HepG2 (cell line): ENCODE results near the gene SLC25A45. TPM values are rescaled to one million over a fixed set of nuclear protein-coding genes. Genes with fewer than 3 reads are reported as not detected.

Experiments used
- CENPT ChIP-seq: sonication (generic); formaldehyde crosslinking; IDR thresholded peaks from 2 replicates; pipeline ENCODE4 v1.8.0; 2022; ENCODE audit warnings: low read depth, mild to moderate bottlenecking, moderate library complexity, missing genetic modification reagents
- ETS1 ChIP-seq: sonication (generic); formaldehyde crosslinking; IDR thresholded peaks from 2 replicates; pipeline ENCODE4 v1.4.0; 2020; ENCODE audit warnings: missing genetic modification reagents
- GATAD1 ChIP-seq: IDR thresholded peaks from 2 replicates; pipeline ENCODE4 v1.6.1; 2016; ENCODE audit warnings: missing genetic modification reagents, missing compliant biosample characterization
- HNRNPUL1 ChIP-seq: fragments of 200-400 bp; formaldehyde crosslinking; IDR thresholded peaks from 2 replicates; pipeline ENCODE4 v1.6.1; 2017; ENCODE audit warnings: low read depth, mild to moderate bottlenecking, low read length, moderate library complexity
- MEIS1 ChIP-seq: sonication (generic); formaldehyde crosslinking; IDR thresholded peaks from 2 replicates; pipeline ENCODE4 v1.9.0; 2021; ENCODE audit warnings: mild to moderate bottlenecking, missing genetic modification reagents, moderate library complexity, borderline replicate concordance
- NCOA1 ChIP-seq: sonication (generic); formaldehyde crosslinking; IDR thresholded peaks from 2 replicates; pipeline ENCODE4 v1.9.0; 2021; ENCODE audit warnings: missing genetic modification reagents
- NPAS2 ChIP-seq: sonication (generic); formaldehyde crosslinking; IDR thresholded peaks from 2 replicates; pipeline ENCODE4 v1.8.0; 2022; ENCODE audit warnings: mild to moderate bottlenecking, missing genetic modification reagents, borderline replicate concordance
- PAWR ChIP-seq: sonication (generic); formaldehyde crosslinking; IDR thresholded peaks from 2 replicates; pipeline ENCODE4 v1.4.0; 2020; ENCODE audit warnings: missing genetic modification reagents, mild to moderate bottlenecking, borderline replicate concordance
- PCBP2 ChIP-seq: fragments of 200-400 bp; formaldehyde crosslinking; optimal IDR thresholded peaks from 2 replicates; pipeline ENCODE3; 2018; ENCODE audit warnings: low read length, low read depth; ENCODE audit not compliant: poor library complexity, severe bottlenecking
- RERE ChIP-seq: IDR thresholded peaks from 2 replicates; pipeline ENCODE4 v1.6.1; 2016; ENCODE audit warnings: low read depth, missing genetic modification reagents, missing compliant biosample characterization
- REXO4 ChIP-seq: sonication (generic); formaldehyde crosslinking; IDR thresholded peaks from 2 replicates; pipeline ENCODE4 v1.8.0; 2022; ENCODE audit warnings: missing genetic modification reagents, mild to moderate bottlenecking, borderline replicate concordance
- TOPORS ChIP-seq: sonication (generic); formaldehyde crosslinking; IDR thresholded peaks from 2 replicates; pipeline ENCODE4 v1.8.0; 2023; ENCODE audit warnings: mild to moderate bottlenecking, missing genetic modification reagents
- ZNF383 ChIP-seq: sonication (generic); formaldehyde crosslinking; IDR thresholded peaks from 2 replicates; pipeline ENCODE4 v1.4.0; 2020; ENCODE audit warnings: missing genetic modification reagents, mild to moderate bottlenecking, borderline replicate concordance
- ZNF496 ChIP-seq: sonication (generic); formaldehyde crosslinking; IDR thresholded peaks from 2 replicates; pipeline ENCODE4 v1.8.1; 2023; ENCODE audit warnings: mild to moderate bottlenecking, moderate library complexity, missing genetic modification reagents; ENCODE audit not compliant: insufficient replicate concordance
- ZNF546 ChIP-seq: sonication (generic); formaldehyde crosslinking; conservative IDR thresholded peaks from 2 replicates; pipeline ENCODE4 v1.8.1; 2023; ENCODE audit warnings: mild to moderate bottlenecking, missing genetic modification reagents
- ZNF660 ChIP-seq: sonication (generic); formaldehyde crosslinking; IDR thresholded peaks from 2 replicates; pipeline ENCODE4 v1.5.1; 2020; ENCODE audit warnings: mild to moderate bottlenecking, low read depth, missing genetic modification reagents, borderline replicate concordance
- ZNF670 ChIP-seq: sonication (generic); formaldehyde crosslinking; IDR thresholded peaks from 2 replicates; pipeline ENCODE4 v1.8.0; 2022; ENCODE audit warnings: mild to moderate bottlenecking, missing genetic modification reagents, borderline replicate concordance
- ZNF724P ChIP-seq: sonication (generic); formaldehyde crosslinking; IDR thresholded peaks from 2 replicates; pipeline ENCODE4 v1.8.0; 2022; ENCODE audit warnings: missing genetic modification reagents, borderline replicate concordance
- ZNF747 ChIP-seq: sonication (generic); formaldehyde crosslinking; IDR thresholded peaks from 2 replicates; pipeline ENCODE4 v1.8.1; 2023; ENCODE audit warnings: missing genetic modification reagents, mild to moderate bottlenecking, borderline replicate concordance
- ZNF776 ChIP-seq: sonication (generic); formaldehyde crosslinking; IDR thresholded peaks from 2 replicates; pipeline ENCODE4 v1.4.0; 2020; ENCODE audit warnings: mild to moderate bottlenecking, missing genetic modification reagents
- ZNF850 ChIP-seq: sonication (generic); formaldehyde crosslinking; conservative IDR thresholded peaks from 2 replicates; pipeline ENCODE4 v1.9.0; 2021; ENCODE audit warnings: mild to moderate bottlenecking, missing genetic modification reagents
- polyA plus RNA-seq, 8 experiments: library from polyadenylated mRNA; depleted of rRNA in 3 of 8; stranded (reverse) in 7 of 8; unstranded in 1 of 8; fragments of >200 nt; fragmentation: Illumina TruSeq in 4 of 8; extraction: Trizol in 4 of 8; gene quantifications; 2 replicates each; pipeline versions ENCODE4 v1.2.1 to v1.2.3, GENCODE V29; 2011 to 2016; ENCODE audit warnings: low read depth in 4 of 8, missing spikeins in 1 of 8, mixed read lengths in 1 of 8; ENCODE audit not compliant: insufficient read depth in 1 of 8
- total RNA-seq, 5 experiments: library from RNA; depleted of rRNA; stranded (reverse); fragments of >200 nt; fragmentation: Illumina TruSeq; extraction: Trizol; gene quantifications; 2 replicates each; pipeline ENCODE4 v1.2.3, GENCODE V29; 2016; ENCODE audit warnings: low read depth in 1 of 5
- TF ChIP-seq, protein P1 (sequence below): sonication (generic); formaldehyde crosslinking; IDR thresholded peaks from 2 replicates; pipeline ENCODE4 v1.8.0; 2023; ENCODE audit warnings: mild to moderate bottlenecking, missing genetic modification reagents

Gene SLC25A45
- total and polyA plus RNA-seq, 2 of the 13 experiments (the other 11 are each of a cell fraction or from before 2014, with no cell fraction given), result 1.2 to 3.4 TPM

DNA sequence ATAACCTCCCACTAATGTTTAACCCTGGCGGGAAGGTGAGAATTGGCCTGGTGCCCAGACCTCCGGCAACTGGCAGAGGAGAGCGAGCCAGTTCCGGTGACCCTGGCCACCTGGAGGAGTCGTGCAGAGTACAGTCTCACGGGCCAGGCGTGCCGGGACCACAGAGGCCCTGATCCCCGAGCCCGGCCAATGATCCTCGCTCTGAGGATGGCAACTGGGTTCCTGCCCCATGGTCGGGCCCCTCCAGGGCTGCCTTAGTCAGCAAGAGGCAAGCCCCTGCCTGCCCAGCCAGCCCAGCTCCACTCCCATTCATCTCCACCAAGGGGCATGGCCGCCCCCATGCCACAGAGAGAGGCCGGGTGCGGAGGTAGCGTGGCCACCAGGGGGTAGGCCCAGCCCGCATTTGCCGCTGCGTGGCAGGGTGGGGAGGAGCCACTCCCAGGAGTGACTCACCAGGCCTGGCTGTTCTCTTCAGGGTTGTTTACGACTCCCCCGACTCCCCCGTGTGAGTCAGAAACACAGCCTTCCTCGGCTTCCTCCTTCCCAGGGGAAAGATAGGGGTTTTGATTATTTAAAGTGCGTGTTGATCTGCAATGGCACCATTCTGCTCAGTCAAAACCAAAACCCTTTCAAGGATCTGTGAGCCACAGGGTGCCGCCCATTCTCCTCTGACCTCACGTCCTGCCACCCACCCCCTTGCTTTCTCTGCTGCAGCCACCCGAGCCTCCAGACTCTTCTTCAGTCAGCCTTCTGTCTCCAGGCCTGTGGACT is at the start of gene SLC25A45 (continued):
- TF ChIP-seq RERE (CRISPR knock-in tag) (peak; percentile 78), GATAD1 (CRISPR knock-in tag) (peak; percentile 80), ZNF660 (CRISPR knock-in tag) (no peak), ZNF747 (peak; percentile 84; the same call in 1 of the 2 replicates), TOPORS (CRISPR knock-in tag) (no peak; the same call in 1 of the 2 replicates), ZNF496 (CRISPR knock-in tag) (no peak), ZNF776 (CRISPR knock-in tag) (no peak), MEIS1 (peak; percentile 86; the same call in 1 of the 2 replicates), ETS1 (CRISPR knock-in tag) (no peak), HNRNPUL1 (no peak), PCBP2 (no peak), ZNF670 (CRISPR knock-in tag) (peak; percentile 87), ZNF850 (CRISPR knock-in tag) (0 out of 2 replicates have a peak, but pooled peaks have one; percentile 57), REXO4 (CRISPR knock-in tag) (no peak), CENPT (no peak; the same call in 1 of the 2 replicates), ZNF724P (CRISPR knock-in tag) (peak; percentile 85), NPAS2 (CRISPR knock-in tag) (no peak), ZNF546 (no peak), PAWR (no peak), NCOA1 (CRISPR knock-in tag) (no peak; the same call in none of the 2 replicates), ZNF383 (CRISPR knock-in tag) (peak; percentile 52; the same call in 1 of the 2 replicates)
- TF ChIP-seq, protein P1, sequence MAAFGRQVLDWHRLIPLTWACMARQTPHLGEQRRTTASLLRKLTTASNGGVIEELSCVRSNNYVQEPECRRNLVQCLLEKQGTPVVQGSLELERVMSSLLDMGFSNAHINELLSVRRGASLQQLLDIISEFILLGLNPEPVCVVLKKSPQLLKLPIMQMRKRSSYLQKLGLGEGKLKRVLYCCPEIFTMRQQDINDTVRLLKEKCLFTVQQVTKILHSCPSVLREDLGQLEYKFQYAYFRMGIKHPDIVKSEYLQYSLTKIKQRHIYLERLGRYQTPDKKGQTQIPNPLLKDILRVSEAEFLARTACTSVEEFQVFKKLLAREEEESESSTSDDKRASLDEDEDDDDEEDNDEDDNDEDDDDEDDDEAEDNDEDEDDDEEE (CRISPR knock-in tag), result peak; percentile 34
